ENCODE results near the gene NDUFA12. TPM values are rescaled to one million over a fixed set of nuclear protein-coding genes. Genes with fewer than 3 reads are reported as not detected.

Gene NDUFA12
- total RNA-seq, 1 donor: 120 TPM

GRCh38 chr12:94971923-94972322 is 31.6 kb downstream of the NDUFA12 start:
- no peak for DNase-seq (ENCODE audit: low read depth)
- H3K4me3 ChIP-seq (ENCODE audit: low read depth, low read length): no peak overlapping the region
- TF ChIP-seq CTCF (IDR thresholded peaks at IDR 0.05; ENCODE audit: insufficient read depth, low read length): no peak

- H3K4me3 ChIP-seq (ENCODE audit: low read depth, low read length): no peak overlapping the region
- no peak for TF ChIP-seq CTCF (IDR thresholded peaks at IDR 0.05; ENCODE audit: insufficient read depth, low read length)
- DNase-seq (ENCODE audit: low read depth): no peak
These were observed 32.9 kb downstream of the NDUFA12 start for GRCh38 chr12:94970560-94970959.

- TF ChIP-seq CTCF (IDR thresholded peaks at IDR 0.05; ENCODE audit: insufficient read depth, low read length): no peak
- no peak for DNase-seq (ENCODE audit: low read depth)
- H3K4me3 ChIP-seq (ENCODE audit: low read depth, low read length): no peak overlapping the region
These were observed 34.1 kb downstream of the NDUFA12 start for GRCh38 chr12:94969424-94969823.

GRCh38 chr12:94965982-94966630 is 37.4 kb downstream of the NDUFA12 start:
- no peak for DNase-seq (ENCODE audit: low read depth)
- TF ChIP-seq CTCF (IDR thresholded peaks at IDR 0.05; ENCODE audit: insufficient read depth, low read length): no peak
- no peak overlapping the region for H3K4me3 ChIP-seq (ENCODE audit: low read depth, low read length)

GRCh38 chr12:94963649-94964048 is 39.8 kb downstream of the NDUFA12 start:
- DNase-seq (ENCODE audit: low read depth): no peak
- TF ChIP-seq CTCF (IDR thresholded peaks at IDR 0.05; ENCODE audit: insufficient read depth, low read length): no peak
- no peak overlapping the region for H3K4me3 ChIP-seq (ENCODE audit: low read depth, low read length)

- no peak for TF ChIP-seq CTCF (IDR thresholded peaks at IDR 0.05; ENCODE audit: insufficient read depth, low read length)
- no peak overlapping the region for H3K4me3 ChIP-seq (ENCODE audit: low read depth, low read length)
- no peak for DNase-seq (ENCODE audit: low read depth)
These were observed 40.8 kb downstream of the NDUFA12 start for GRCh38 chr12:94962670-94963069.

- DNase-seq (ENCODE audit: low read depth): no peak
- H3K4me3 ChIP-seq (ENCODE audit: low read depth, low read length): no peak overlapping the region
- TF ChIP-seq CTCF (IDR thresholded peaks at IDR 0.05; ENCODE audit: insufficient read depth, low read length): no peak
These were observed 41.6 kb downstream of the NDUFA12 start for GRCh38 chr12:94961911-94962310.

Data from fibroblast of the aortic adventitia (primary cell).